Gastroesophageal sphincter (tissue), 3 donors: Measurements from ENCODE around the gene SKA2.

ENCODE experiments used
- EP300 ChIP-seq: sonication (generic); formaldehyde crosslinking; IDR thresholded peaks from one replicate; pipeline ENCODE4 v1.6.1; 2017; ENCODE audit warnings: antibody characterized with exemption, mild to moderate bottlenecking
- POLR2A ChIP-seq, 2 donors: fragments of 450-650 bp; IDR thresholded peaks; one replicate each; pipeline ENCODE4 v1.6.1; 2017; ENCODE audit warnings: antibody characterized with exemption in 2 of 2, mild to moderate bottlenecking in 2 of 2, moderate library complexity in 1 of 2
- TF ChIP-seq, protein P1 (sequence below), 4 experiments: fragments of 200-600 bp in 2 of 4; fragments of 450-650 bp in 2 of 4; sonication (generic) in 1 of 4; IDR thresholded peaks; one replicate each; pipeline ENCODE4 v1.5.1; 2017 to 2019; ENCODE audit warnings: antibody characterized with exemption in 4 of 4, mild to moderate bottlenecking in 2 of 4, moderate library complexity in 2 of 4

GRCh38 chr17:59154292-59154720 lies 680 bp downstream of the SKA2 start:
- TF ChIP-seq, protein P1, sequence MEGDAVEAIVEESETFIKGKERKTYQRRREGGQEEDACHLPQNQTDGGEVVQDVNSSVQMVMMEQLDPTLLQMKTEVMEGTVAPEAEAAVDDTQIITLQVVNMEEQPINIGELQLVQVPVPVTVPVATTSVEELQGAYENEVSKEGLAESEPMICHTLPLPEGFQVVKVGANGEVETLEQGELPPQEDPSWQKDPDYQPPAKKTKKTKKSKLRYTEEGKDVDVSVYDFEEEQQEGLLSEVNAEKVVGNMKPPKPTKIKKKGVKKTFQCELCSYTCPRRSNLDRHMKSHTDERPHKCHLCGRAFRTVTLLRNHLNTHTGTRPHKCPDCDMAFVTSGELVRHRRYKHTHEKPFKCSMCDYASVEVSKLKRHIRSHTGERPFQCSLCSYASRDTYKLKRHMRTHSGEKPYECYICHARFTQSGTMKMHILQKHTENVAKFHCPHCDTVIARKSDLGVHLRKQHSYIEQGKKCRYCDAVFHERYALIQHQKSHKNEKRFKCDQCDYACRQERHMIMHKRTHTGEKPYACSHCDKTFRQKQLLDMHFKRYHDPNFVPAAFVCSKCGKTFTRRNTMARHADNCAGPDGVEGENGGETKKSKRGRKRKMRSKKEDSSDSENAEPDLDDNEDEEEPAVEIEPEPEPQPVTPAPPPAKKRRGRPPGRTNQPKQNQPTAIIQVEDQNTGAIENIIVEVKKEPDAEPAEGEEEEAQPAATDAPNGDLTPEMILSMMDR (IDR thresholded peaks at IDR 0.05): no peak
- TF ChIP-seq POLR2A (IDR thresholded peaks at IDR 0.05): no peak
- no peak for TF ChIP-seq EP300
